HG03135 (cell line): ENCODE data around the gene PABPN1L.

Experiments
- ATAC-seq: cut with Tn5 transposase; IDR thresholded peaks from one replicate; pipeline ENCODE4 v1.9.1; 2021; ENCODE audit warnings: mild to moderate bottlenecking, moderate library complexity; ENCODE audit not compliant: unreplicated experiment

PABPN1L gene

DNA sequence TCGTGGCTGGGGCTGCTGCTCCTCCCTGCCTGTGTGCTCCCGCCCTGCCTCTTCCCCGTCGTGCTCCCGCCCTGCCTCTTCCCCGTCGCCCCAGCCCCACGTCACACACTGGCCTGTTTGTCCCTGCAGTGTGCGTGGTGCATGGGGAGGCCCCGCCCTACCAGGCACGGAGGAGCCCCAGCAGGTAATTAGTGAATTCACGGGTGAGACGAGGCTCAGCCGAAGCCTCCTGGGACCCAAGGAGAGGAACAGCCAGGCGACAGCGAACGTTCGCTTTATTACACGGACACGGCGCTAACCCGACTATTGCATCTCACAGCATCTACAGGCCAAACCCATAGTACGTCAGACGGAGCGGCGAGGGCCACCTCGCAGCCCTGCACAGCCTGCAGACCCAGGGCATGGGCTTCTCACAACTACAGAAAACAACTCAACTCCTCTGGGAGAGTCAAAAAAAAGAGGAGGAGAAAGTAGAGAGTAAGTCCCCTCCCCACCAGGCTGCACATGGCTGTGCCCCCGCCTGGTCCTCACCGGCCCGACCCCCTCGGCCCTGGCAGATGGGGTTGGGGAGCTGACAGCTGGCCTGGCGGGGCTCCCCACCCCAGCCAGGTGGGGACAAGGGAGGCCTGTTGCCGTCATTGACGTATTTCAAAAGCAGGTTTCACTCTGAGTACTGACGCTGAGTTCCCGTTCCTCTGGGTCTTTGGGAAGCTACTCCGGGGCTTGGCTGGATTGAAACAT, 4.3 kb upstream of the PABPN1L start:
- ATAC-seq: no peak

- ATAC-seq: no peak
These were observed 3.2 kb upstream of the PABPN1L start for GRCh38 chr16:88869673-88869980.

- no peak for ATAC-seq
These were observed 2.7 kb upstream of the PABPN1L start for GRCh38 chr16:88868974-88869672.

DNA sequence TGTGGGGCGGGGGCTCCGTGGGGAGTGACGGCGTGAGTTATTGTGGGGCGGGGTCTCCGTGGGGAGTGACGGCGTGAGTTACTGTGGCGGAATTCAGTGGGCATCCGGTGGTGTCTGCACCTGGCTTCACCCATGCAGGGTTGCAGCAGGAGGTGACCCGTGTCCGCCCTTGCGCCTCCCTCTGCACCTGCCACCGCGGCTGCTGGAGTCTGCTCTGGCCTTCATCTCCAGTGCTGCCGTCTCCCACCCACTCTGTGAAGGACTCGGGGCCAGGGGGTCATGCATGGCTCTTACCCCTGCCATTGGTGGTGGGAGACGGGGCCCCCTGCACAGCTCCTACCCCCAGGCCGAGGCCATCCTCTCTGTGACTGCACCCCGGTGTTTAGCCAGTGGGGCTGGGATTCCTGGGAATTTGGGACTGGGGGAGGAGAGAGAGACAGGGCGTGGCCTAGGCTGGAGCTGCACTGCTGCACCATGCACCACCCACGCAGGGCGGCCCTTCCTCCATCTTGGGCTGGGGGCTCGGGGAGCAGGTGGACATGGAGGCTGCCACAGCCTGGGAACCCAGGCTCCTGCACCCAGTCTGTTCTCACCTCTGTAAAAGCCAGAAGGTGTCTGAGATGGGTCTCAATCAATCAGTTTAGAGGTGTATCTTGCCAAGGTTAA, 1.3 kb upstream of the PABPN1L start:
- ATAC-seq: no peak

GRCh38 chr16:88865742-88866141, 718 bp downstream of the PABPN1L start:
- ATAC-seq: no peak

GRCh38 chr16:88865310-88865709, 1.1 kb downstream of the PABPN1L start:
- ATAC-seq: no peak

GRCh38 chr16:88864521-88864920, 1.9 kb downstream of the PABPN1L start:
- ATAC-seq: no peak

DNA sequence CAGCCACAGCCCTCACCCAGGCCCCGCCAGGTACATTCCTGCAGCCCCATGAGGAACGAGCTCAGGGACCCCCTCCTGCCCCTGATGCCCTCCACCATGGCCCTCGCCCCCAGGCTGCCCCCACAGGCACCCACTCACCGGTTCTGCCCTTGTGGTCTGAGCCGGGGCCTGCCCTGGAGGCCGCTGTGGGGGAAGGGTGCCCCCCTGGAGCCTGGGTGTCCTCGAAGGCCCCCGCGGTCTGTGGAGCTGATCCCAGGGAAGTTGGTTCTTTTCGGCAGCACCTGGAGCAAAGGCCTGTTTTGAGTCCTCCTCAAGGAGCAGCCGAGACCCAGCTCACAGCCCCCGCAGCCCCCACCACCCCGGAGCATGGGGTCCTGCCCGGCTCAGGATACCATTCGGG, 2.4 kb downstream of the PABPN1L start:
- ATAC-seq: no peak

DNA sequence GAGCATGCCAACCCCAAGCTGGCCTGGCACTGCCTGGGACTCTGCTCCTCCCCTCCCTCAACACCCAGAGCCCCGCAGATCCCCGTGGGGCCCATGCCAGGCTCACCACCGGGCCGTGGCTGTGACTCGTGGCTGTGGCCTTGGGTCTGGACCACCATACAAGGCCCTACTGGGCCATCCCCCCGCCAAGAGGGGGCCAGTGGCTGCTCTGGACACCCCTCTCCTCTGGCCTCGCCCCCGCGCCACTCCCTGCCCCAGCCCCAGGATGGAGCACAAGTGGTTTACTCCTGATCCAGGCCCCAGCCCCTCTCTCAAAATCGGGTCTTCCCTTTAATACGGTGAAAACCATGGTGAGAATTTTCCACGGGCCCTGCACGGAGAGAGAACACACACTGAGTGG, 3.0 kb downstream of the PABPN1L start:
- ATAC-seq: no peak

DNA sequence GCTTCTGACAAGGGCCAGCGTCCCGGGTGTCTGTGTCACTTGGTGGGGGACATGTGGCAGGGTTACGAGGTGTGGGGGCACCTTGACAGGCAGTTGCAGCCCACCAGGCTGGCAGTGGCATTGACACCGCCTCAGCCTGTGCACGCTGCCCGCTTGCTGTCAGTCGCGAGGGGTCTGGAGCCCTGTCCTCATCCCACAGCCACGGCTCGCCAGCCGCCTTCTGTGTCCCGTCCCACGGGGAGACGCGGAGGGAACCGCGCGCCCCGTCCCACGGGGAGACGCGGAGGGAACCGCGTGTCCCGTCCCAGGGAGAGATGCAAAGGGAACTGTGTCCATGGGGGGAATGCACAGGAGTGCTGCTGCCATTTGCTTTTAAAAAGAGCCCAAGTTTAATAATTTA, 3.5 kb downstream of the PABPN1L start:
- no peak for ATAC-seq

DNA sequence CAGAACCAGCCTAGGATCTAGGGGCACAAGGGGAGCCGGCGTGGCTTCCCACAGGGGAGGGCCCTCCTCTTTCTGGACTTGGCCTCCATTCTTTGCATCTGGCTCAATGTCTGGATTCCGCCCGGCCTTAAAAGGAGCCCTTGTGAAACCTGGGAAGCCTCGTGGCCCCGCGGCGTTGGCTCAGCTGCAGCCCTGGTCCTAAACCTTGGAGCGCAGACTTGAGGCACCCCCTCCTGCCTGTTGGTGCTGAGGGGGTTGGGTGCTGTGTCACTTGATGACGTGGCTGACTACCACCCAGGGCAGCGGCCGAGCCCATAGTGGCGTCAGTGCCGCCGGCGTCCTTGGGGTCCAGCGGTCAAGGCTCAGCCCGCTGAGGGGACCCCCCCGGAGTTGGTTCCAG, 5.1 kb downstream of the PABPN1L start:
- ATAC-seq: no peak

DNA sequence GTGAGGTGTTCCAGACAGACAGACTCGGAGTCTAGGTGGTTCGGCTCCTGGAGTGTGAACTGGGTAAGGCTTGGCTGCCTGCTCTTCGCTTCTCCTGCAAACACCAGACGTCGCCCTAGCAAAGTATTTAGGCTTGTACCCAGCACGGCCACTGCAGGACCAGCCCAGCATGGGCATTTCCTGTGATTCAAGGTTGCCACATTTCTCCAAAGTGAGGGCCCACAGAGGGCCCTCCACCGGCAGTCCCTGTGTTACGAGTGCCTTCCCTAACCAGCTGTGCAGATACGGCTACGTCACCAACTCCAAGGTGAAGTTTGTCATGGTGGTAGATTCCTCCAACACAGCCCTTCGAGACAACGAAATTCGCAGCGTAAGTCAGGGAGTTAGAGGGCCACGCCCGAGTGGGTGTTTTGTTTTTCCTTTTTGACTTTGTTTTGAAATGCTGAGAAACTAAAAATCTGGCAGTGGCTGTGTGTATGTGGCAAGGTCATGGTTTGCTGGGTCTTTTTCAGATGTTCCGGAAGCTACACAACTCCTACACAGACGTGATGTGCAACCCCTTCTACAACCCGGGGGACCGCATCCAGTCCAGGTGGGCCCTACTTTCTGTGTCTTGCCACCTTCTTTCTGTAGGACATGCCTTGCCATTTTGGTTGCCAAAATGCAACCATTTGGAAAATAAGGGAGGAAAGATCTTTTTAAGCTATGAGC, 6.9 kb downstream of the PABPN1L start:
- ATAC-seq: no peak

DNA sequence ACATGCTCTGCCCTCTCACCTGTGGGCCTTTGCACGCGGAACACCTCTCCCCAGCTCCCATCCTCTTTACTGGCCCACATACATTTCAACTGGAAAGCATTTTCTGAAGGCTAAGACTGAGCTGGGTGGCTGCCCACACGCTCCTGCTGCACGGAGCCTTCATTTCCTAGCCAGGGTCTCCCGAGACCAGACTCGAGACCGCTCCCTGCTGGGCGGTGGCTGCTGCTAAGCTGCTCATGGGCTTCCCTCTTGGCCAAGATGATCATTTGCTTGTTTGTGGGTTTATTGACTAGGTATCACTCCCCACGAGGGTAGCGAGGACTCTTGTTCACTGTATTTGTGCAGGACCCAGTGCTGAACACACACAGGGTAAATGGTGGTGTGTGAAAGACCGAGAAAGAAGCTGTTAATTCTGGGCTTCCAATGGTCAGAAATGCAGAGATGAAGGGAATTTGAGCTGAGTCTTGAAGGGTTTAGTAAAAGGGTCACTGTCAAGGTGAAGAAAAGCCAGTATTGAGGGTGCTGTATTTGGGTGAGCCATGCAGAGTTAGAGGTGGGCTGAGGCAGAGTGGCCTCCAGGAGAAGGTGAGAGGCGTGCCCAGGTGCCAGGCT, 8.6 kb downstream of the PABPN1L start:
- peak; percentile 42 for ATAC-seq

- peak; percentile 79 for ATAC-seq
These were observed 9.4 kb downstream of the PABPN1L start, which contains the start of the genes GALNS and TRAPPC2L for GRCh38 chr16:88856828-88857727. Gene GALNS (minus strand): TSS chr16:88856947. CDS start chr16:88856877, 70 bp downstream. Gene TRAPPC2L (plus strand): TSS chr16:88857127. CDS start chr16:88857151, 24 bp downstream.

DNA sequence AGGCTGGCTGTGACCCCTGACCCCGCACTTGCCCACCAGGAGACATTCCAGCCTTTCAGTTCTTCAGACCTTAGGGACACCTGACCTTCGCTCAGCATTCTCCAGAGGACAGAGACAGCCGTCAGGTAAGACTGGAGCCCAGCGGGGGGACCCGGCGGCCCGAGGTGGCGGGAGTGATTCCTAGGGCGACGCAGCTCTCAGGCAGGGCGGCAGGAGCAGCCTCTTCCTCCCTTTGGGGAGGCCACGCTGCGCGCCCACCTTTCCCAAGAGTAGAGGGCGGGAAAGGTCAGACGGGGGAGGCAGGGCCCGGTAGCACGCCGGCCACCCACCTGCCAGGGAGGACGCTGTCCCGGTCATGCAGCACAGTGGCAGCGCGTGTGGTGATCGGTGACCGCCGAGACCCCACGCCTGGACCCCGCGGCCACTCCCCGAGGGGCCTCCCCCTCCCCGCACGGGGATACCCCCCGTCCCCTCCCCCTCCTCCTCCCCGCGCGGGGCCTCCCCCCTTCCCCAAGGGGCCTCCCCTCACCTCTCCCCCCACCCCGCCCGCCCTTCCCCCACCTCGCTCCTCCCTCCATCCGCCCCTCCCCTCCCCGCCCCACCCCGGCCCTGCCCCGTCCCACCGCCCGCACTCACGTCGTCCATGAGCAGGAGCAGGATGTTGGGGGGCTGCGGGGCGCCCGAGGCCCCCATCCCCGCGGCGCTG, 10.2 kb downstream of the PABPN1L start:
- no peak for ATAC-seq

DNA sequence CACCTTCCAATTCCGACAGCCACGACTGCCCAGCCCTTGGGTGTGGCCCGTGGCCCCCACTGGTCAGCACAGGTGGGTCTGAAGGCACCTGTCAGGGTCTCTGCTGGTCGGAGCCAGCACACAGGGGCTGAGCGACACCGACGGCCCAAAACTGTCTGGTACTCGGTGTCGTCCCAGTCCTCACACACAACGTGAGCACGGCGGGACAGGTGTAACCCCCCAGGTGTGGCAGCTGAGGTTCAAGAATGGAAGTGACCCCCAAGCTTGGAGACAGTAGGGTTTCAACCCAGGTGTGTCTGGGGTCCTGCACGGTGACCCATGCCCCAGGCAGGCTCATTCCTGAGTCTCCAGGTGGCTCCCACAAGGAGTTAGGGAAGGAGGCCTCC, 10.7 kb downstream of the PABPN1L start:
- no peak for ATAC-seq

- no peak for ATAC-seq
These were observed 11.3 kb downstream of the PABPN1L start for GRCh38 chr16:88855176-88855575.

DNA sequence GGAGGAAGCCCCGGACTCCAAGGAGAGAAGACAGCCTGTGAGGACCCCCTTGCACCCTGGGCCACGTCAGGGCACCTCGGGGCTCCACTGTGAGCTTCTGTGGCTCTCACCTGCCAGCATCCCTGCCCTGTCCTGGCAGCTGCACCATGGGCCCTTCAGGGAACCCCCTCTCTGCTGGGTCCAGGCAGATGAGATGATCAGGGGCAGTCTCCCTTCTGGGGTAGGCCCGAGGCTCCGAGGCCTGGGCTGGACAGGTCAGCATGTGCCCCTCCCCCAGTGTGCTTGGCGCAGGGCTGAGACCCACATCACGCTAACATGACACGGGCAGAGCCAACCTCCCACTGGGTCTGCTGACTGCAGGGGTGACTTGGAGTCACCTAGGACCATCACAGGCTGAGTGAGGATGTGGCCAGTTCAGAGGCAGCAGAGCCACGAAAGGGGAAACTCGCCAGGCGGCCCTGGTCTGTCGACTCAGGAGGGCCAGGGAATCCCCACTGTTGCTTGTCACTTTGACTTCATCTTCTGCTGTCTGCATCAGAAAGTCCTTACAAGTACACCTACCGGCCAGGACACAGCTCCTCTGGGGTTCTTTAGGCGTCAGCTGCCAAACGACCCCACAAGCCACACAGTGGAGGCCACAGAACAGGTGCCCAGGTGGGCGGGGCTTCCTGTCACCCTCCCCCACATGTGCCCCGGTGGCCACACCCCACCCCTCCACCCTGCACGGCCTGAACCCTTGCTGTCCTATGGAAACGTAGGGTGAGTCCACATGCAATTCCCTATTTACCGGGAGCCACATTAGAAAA, 12.0 kb downstream of the PABPN1L start:
- ATAC-seq: no peak
